Astrocyte (in vitro differentiated cells and primary cell): Measurements from ENCODE around the gene CCL15.

Experiments
- EZH2 ChIP-seq: IDR thresholded peaks from 2 replicates; pipeline ENCODE4 v1.6.1; 2012; ENCODE audit warnings: mild to moderate bottlenecking, low read length, inconsistent platforms; ENCODE audit not compliant: insufficient read depth
- TF ChIP-seq, protein P1 (sequence below): IDR thresholded peaks from 2 replicates; pipeline ENCODE4 v1.5.1; 2011; ENCODE audit warnings: low read depth, mild to moderate bottlenecking, inconsistent platforms, low read length, moderate library complexity; ENCODE audit not compliant: insufficient read depth

DNA sequence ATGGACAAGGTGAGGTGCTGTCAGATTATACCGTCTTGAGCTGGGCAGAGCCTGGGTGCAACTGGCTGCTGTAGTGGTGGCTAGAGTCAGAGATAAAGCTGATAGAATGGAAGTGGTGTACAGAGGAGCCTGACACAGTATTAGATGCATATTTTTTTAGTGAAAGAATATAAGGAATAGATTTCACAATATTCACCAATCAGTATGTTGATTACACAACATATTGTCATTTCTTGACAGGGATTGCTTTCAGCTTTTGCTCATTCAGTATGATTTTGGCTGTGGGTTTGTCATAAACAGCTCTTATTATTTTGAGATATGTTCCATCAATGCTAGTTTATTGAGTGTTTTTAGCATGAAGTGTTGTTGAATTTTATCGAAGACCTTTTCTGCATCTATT is 18.1 kb upstream of the CCL15 start:
- TF ChIP-seq, protein P1, sequence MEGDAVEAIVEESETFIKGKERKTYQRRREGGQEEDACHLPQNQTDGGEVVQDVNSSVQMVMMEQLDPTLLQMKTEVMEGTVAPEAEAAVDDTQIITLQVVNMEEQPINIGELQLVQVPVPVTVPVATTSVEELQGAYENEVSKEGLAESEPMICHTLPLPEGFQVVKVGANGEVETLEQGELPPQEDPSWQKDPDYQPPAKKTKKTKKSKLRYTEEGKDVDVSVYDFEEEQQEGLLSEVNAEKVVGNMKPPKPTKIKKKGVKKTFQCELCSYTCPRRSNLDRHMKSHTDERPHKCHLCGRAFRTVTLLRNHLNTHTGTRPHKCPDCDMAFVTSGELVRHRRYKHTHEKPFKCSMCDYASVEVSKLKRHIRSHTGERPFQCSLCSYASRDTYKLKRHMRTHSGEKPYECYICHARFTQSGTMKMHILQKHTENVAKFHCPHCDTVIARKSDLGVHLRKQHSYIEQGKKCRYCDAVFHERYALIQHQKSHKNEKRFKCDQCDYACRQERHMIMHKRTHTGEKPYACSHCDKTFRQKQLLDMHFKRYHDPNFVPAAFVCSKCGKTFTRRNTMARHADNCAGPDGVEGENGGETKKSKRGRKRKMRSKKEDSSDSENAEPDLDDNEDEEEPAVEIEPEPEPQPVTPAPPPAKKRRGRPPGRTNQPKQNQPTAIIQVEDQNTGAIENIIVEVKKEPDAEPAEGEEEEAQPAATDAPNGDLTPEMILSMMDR: no peak
- TF ChIP-seq EZH2: no peak
